PC-3 (cell line): ENCODE results near the gene NEDD9. TPM values are rescaled to one million over a fixed set of nuclear protein-coding genes. Genes with fewer than 3 reads are reported as not detected.

Experiments used
- ATAC-seq: fragments of 200-7000 bp; cut with Tn5 transposase; 2 replicates; pipeline ENCODE4 v1.9.1; 2020; ENCODE audit warnings: mild to moderate bottlenecking, moderate library complexity
- BruUV-seq: library from RNA; stranded (reverse); fragments of 400-500 nt; replicated peaks from 2 replicates; lab custom pipeline; 2021; lab: Mats Ljungman, UMichigan
- CTCF ChIA-PET: fragments of 300-600 bp; sonication (Branson Sonifier 250); formaldehyde crosslinking; loops from one replicate; lab custom pipeline; 2022; ENCODE audit warnings: antibody characterized with exemption; lab: Charles Lee
- POLR2A ChIA-PET: fragments of 300-600 bp; sonication (Branson Sonifier 250); formaldehyde crosslinking; loops from one replicate; lab custom pipeline; 2022; ENCODE audit warnings: antibody characterized with exemption; ENCODE audit not compliant: unreplicated experiment; lab: Charles Lee
- DNase-seq: peaks from one replicate; pipeline ENCODE4 v3.0.0-alpha.2; 2015
- H2AFZ ChIP-seq: fragments of 300-600 bp; sonication (generic); 2 replicates; pipeline ENCODE4 v1.6.0; 2016; ENCODE audit warnings: antibody characterized with exemption, low read length
- H3F3A ChIP-seq: fragments of 300-600 bp; sonication (generic); one replicate; pipeline ENCODE4 v1.6.0; 2017; ENCODE audit warnings: antibody characterized with exemption, low read length, control low read depth, mild to moderate bottlenecking; ENCODE audit not compliant: unreplicated experiment
- H3K27ac ChIP-seq: fragments of 300-600 bp; sonication (generic); 2 replicates; pipeline ENCODE4 v1.5.1; 2016; ENCODE audit warnings: mild to moderate bottlenecking, low read length
- H3K27me3 ChIP-seq: fragments of 300-600 bp; sonication (generic); 2 replicates; pipeline ENCODE4 v1.6.1; 2016; ENCODE audit warnings: low read length, mixed read lengths
- H3K36me3 ChIP-seq: fragments of 300-600 bp; sonication (generic); 2 replicates; pipeline ENCODE4 v1.6.1; 2016; ENCODE audit warnings: low read depth, mixed run types, low read length, mixed read lengths
- H3K4me1 ChIP-seq: fragments of 300-600 bp; sonication (generic); 2 replicates; pipeline ENCODE4 v1.5.1; 2016; ENCODE audit warnings: low read length; ENCODE audit not compliant: insufficient read depth
- H3K4me2 ChIP-seq: fragments of 300-600 bp; sonication (generic); 2 replicates; pipeline ENCODE4 v1.6.0; 2016; ENCODE audit warnings: low read length
- H3K4me3 ChIP-seq: fragments of 300-600 bp; sonication (generic); 2 replicates; pipeline ENCODE4 v1.5.1; 2016; ENCODE audit warnings: mild to moderate bottlenecking, low read length, mixed read lengths
- H3K79me2 ChIP-seq: fragments of 300-600 bp; sonication (generic); 2 replicates; pipeline ENCODE4 v1.6.1; 2017; ENCODE audit warnings: low read length, mixed read lengths
- H3K9ac ChIP-seq: fragments of 300-600 bp; sonication (generic); 2 replicates; pipeline ENCODE4 v1.6.0; 2016; ENCODE audit warnings: mild to moderate bottlenecking, low read length
- H3K9me2 ChIP-seq: fragments of 300-600 bp; sonication (generic); replicated peaks from 2 replicates; pipeline ENCODE4 v1.6.1; 2016; ENCODE audit warnings: mixed run types, low read length, mixed read lengths
- H3K9me3 ChIP-seq: fragments of 300-600 bp; sonication (generic); 2 replicates; pipeline ENCODE4 v1.6.1; 2016; ENCODE audit warnings: low read length, mixed read lengths
- H4K20me1 ChIP-seq: fragments of 300-600 bp; sonication (generic); 2 replicates; pipeline ENCODE4 v1.6.1; 2016; ENCODE audit warnings: low read length, mixed read lengths
- CTCF ChIP-seq: fragments of 300-600 bp; sonication (generic); conservative IDR thresholded peaks from 2 replicates; pipeline ENCODE4 v1.5.1; 2017; ENCODE audit warnings: antibody characterized with exemption, low read depth, mild to moderate bottlenecking, low read length
- EZH2 ChIP-seq: fragments of 300-600 bp; sonication (generic); IDR thresholded peaks from one replicate; pipeline ENCODE4 v1.6.1; 2017; ENCODE audit warnings: antibody characterized with exemption, mild to moderate bottlenecking, low read length; ENCODE audit not compliant: unreplicated experiment
- EZH2phosphoT487 ChIP-seq: fragments of 300-600 bp; sonication (generic); IDR thresholded peaks from 2 replicates; pipeline ENCODE4 v1.6.1; 2018; ENCODE audit warnings: mild to moderate bottlenecking, antibody characterized with exemption, low read length, borderline replicate concordance
- intact Hi-C: fragments of 100-400 bp; cut with micrococcal nuclease; formaldehyde crosslinking; loops from 2 replicates; pipeline ENCODE4 v1.9.0; 2023
- total RNA-seq: library from RNA; depleted of rRNA; stranded (reverse); fragments of >200 nt; gene quantifications from 2 replicates; pipeline ENCODE4 v1.2.3, GENCODE V29; 2014

The NEDD9 gene
- total RNA-seq, 1 experiment from 2014 or later: 12.1 TPM

GRCh38 chr6:11241154-11241792 lies 8.8 kb upstream of the NEDD9 start:
- Histone ChIP-seq H3K9me3 (no peaks in the 10 kb centered on the region), H3K79me2 (no peaks in the 10 kb centered on the region), H3F3A (no peaks in the 10 kb centered on the region), H3K27ac (no peak overlapping the region), H3K36me3 (no peaks in the 10 kb centered on the region), H3K4me3 (no peak overlapping the region), H3K9ac (no peak overlapping the region), H3K27me3 (no peaks in the 10 kb centered on the region), H3K9me2 (no peaks in the 10 kb centered on the region), H4K20me1 (no peaks in the 10 kb centered on the region), H2AFZ (no peak overlapping the region), H3K4me2 (no peak overlapping the region), H3K4me1 (no peaks in the 10 kb centered on the region)
- ChIA-PET CTCF (no interaction called here), POLR2A (no interaction called here)
- intact Hi-C loops: no loop called here
- TF ChIP-seq EZH2phosphoT487 (no peak), CTCF (no peak), EZH2 (no peak)
- DNase-seq (no peak), ATAC-seq (no peak)
- no TSS peak for BruUV-seq

- intact Hi-C loops: loop anchor here (10.0 kb wide), 1 partner anchor 143 kb away; the partner anchor contains the start of gene SMIM13
- ATAC-seq: no peak
- no TSS peak for BruUV-seq
- no peak overlapping the region for H3K4me2 ChIP-seq
- ChIA-PET POLR2A (no interaction called here), CTCF (no interaction called here)
- no peaks in the 10 kb centered on the region for H3K9me2 ChIP-seq
- no peak for DNase-seq
- no peaks in the 10 kb centered on the region for H3K9me3 ChIP-seq
- no peak overlapping the region for H3K27ac ChIP-seq
- no peak overlapping the region for H2AFZ ChIP-seq
- no peaks in the 10 kb centered on the region for H3K27me3 ChIP-seq
- peaks cover 7% of the 10 kb centered on the region for H3K4me1 ChIP-seq
- no peaks in the 10 kb centered on the region for H3F3A ChIP-seq
- no peaks in the 10 kb centered on the region for H3K36me3 ChIP-seq
- H3K4me3 ChIP-seq: no peak overlapping the region
- H4K20me1 ChIP-seq: no peaks in the 10 kb centered on the region
- H3K9ac ChIP-seq: no peak overlapping the region
- H3K79me2 ChIP-seq: no peaks in the 10 kb centered on the region
- no peak for TF ChIP-seq CTCF
- no peak for TF ChIP-seq EZH2
- no peak for TF ChIP-seq EZH2phosphoT487
These were observed 5.5 kb upstream of the NEDD9 start for GRCh38 chr6:11237956-11238355.

- Histone ChIP-seq H3K9me2 (no peaks in the 10 kb centered on the region), H4K20me1 (no peaks in the 10 kb centered on the region), H3K4me3 (no peak overlapping the region), H3F3A (no peaks in the 10 kb centered on the region), H3K4me1 (peaks cover 7% of the 10 kb centered on the region), H3K36me3 (no peaks in the 10 kb centered on the region), H3K9ac (no peak overlapping the region), H3K79me2 (no peaks in the 10 kb centered on the region), H3K9me3 (no peaks in the 10 kb centered on the region), H3K27me3 (no peaks in the 10 kb centered on the region), H3K4me2 (no peak overlapping the region), H3K27ac (no peak overlapping the region), H2AFZ (no peak overlapping the region)
- intact Hi-C loops: loop anchor here (10.0 kb wide), 1 partner anchor 143 kb away; the partner anchor contains the start of gene SMIM13
- ATAC-seq (no peak), DNase-seq (no peak)
- ChIA-PET POLR2A (no interaction called here), CTCF (no interaction called here)
- no TSS peak for BruUV-seq
- no peak for TF ChIP-seq EZH2phosphoT487
- TF ChIP-seq EZH2: no peak
These were observed 5.0 kb upstream of the NEDD9 start for GRCh38 chr6:11237428-11237827.
